Osteoblast (primary cell): ENCODE data around the gene SPECC1. TPM values are rescaled to one million over a fixed set of nuclear protein-coding genes. Genes with fewer than 3 reads are reported as not detected.
"Not testable (repeated sequence)": the region's sequence is repeated elsewhere in the genome, so short reads cannot be mapped to it uniquely, and the experiment has no call there.

ENCODE experiments used
- DNase-seq: peaks from one replicate; pipeline ENCODE4 v3.0.0; 2011; ENCODE audit warnings: low spot score, mixed read lengths; ENCODE audit not compliant: insufficient read length; ENCODE audit errors: missing footprints
- H2AFZ ChIP-seq: 2 replicates; pipeline ENCODE4 v1.6.0; 2011; ENCODE audit warnings: mild to moderate bottlenecking, low read length
- H3K27ac ChIP-seq: 2 replicates; pipeline ENCODE4 v1.5.1; 2011; ENCODE audit warnings: mild to moderate bottlenecking, low read depth, low read length, moderate library complexity
- H3K27me3 ChIP-seq: 2 replicates; pipeline ENCODE4 v1.6.0; 2012; ENCODE audit warnings: mild to moderate bottlenecking, control low read depth, inconsistent platforms, low read length, moderate library complexity; ENCODE audit not compliant: insufficient read depth
- H3K36me3 ChIP-seq: 2 replicates; pipeline ENCODE4 v1.5.1; 2011; ENCODE audit warnings: mild to moderate bottlenecking, low read length, control low read depth, moderate library complexity; ENCODE audit not compliant: insufficient read depth
- H3K4me1 ChIP-seq: 2 replicates; pipeline ENCODE4 v1.5.1; 2011; ENCODE audit warnings: mild to moderate bottlenecking, low read length, control low read depth, moderate library complexity; ENCODE audit not compliant: insufficient read depth
- H3K4me2 ChIP-seq: 2 replicates; pipeline ENCODE4 v1.6.0; 2011; ENCODE audit warnings: mild to moderate bottlenecking, low read length; ENCODE audit not compliant: insufficient read depth
- H3K4me3 ChIP-seq: fragments of 200-600 bp; sonication (generic); 3 replicates; pipeline ENCODE4 v1.5.1; 2012; ENCODE audit warnings: mild to moderate bottlenecking, low read length, inconsistent platforms; ENCODE audit not compliant: insufficient read depth
- H3K79me2 ChIP-seq: 2 replicates; pipeline ENCODE4 v1.6.0; 2012; ENCODE audit warnings: mild to moderate bottlenecking, low read length, control low read depth, inconsistent platforms; ENCODE audit not compliant: insufficient read depth
- H3K9me3 ChIP-seq: 2 replicates; pipeline ENCODE4 v1.5.1; 2011; ENCODE audit warnings: low read depth, low read length, control low read depth
- H4K20me1 ChIP-seq: 2 replicates; pipeline ENCODE4 v1.6.0; 2012; ENCODE audit warnings: mild to moderate bottlenecking, low read length, control low read depth; ENCODE audit not compliant: insufficient read depth
- CTCF ChIP-seq: IDR thresholded peaks from 2 replicates; pipeline ENCODE4 v1.5.1; 2011; ENCODE audit warnings: mild to moderate bottlenecking, low read depth, low read length, moderate library complexity; ENCODE audit errors: extremely low read depth
- total RNA-seq: library from RNA; depleted of rRNA; stranded (reverse); fragments of >200 nt; gene quantifications from 2 replicates; pipeline ENCODE4 v1.2.3, GENCODE V29; 2012

SPECC1 gene
- total RNA-seq: 155 and 165 TPM in 2 replicates

DNA sequence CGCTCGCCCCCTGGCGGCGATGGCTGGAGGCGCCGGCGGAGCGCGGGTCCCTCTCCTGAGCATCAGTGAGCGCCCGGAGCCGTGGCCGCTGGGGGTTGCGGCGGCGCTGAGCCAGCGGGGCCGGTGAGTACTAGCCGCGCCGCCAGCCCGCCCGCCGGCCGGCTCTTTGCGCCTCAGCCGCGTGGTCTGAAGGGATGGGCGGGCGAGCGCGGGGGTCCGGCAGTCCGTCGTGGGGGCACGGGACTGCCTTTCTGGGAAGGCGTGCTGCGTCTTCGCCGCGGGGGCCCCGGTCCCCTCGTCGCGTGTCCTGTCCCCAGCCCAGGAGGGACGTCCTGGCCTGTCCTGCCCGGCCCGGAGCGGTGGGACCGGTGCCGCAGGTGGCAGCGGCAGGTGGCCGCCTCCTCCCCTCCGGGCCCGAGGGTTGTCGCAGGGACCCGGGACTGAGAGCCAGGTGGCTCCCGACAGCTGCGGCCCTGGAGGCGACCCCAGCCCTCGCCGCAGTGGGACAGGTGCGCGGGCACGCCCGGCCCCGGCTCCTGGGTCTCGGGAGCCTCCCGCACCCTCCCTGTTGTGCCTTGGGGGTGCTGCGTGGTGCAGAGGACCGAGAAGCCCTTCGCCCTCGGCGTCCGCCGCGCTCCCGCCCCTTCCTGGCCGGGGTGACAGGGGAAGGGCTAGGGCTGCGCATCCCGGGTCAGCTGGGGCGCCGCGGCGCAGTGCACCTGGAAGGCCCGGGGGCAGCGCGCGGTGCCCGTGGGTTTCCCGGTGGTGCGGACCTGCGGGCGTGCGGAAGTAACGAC, at the start of gene SPECC1:
Gene SPECC1 (plus strand): TSS at position 58 of the 797 bp plus-strand sequence. CDS start 87,293 bp downstream, outside the sequence.
- Histone ChIP-seq H3K9me3 (no peaks in the 10 kb centered on the region), H3K4me3 (peak within 1 kb of the TSS; percentile 80), H3K79me2 (no peaks in the 10 kb centered on the region), H4K20me1 (no peaks in the 10 kb centered on the region), H3K27ac (no peak within 1 kb of the TSS), H2AFZ (peak within 1 kb of the TSS; percentile 99), H3K4me1 (peaks cover 10% of the 10 kb centered on the region), H3K36me3 (no peaks in the 10 kb centered on the region), H3K27me3 (peaks cover 36% of the 10 kb centered on the region), H3K4me2 (peak within 1 kb of the TSS; percentile 99)
- no peak for DNase-seq
- peak; percentile 74 for TF ChIP-seq CTCF

- H3K79me2 ChIP-seq: peaks cover 40% of the 10 kb centered on the region
- not testable (repeated sequence) for H3K4me2 ChIP-seq, H3K27ac ChIP-seq, H3K27me3 ChIP-seq, H4K20me1 ChIP-seq, H3K4me1 ChIP-seq, H3K9me3 ChIP-seq, H2AFZ ChIP-seq, DNase-seq, H3K4me3 ChIP-seq
- peaks cover 22% of the 10 kb centered on the region for H3K36me3 ChIP-seq
Measured at GRCh38 chr17:19962954-19963353, 46.2 kb upstream of the SPECC1 start.

DNA sequence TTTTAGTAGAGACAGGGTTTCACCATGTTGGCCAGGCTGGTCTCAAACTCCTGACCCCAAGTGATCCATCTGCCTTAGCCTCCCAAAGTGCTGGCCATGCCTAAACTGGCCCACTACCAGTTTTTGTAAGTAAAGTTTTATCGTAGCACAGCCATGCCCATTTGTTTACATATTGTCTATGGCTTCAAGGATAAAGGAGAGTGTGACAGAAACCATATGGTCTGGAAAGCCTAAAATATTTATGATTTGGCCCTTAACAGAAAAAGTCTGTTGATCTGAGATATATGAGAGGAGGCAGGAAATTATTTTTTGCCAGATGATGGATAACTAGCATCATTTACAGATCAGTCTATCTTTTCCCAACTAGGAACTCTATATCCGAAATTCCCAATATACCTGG, 36.0 kb upstream of the SPECC1 start:
- Histone ChIP-seq H3K36me3 (peaks cover 9% of the 10 kb centered on the region), H3K4me3 (no peak overlapping the region), H3K4me1 (peaks cover 8% of the 10 kb centered on the region), H3K27me3 (no peaks in the 10 kb centered on the region), H3K9me3 (no peaks in the 10 kb centered on the region), H3K27ac (no peak overlapping the region), H3K4me2 (no peak overlapping the region), H4K20me1 (peaks cover 15% of the 10 kb centered on the region), H2AFZ (no peak overlapping the region), H3K79me2 (peaks cover 97% of the 10 kb centered on the region)
- TF ChIP-seq CTCF: no peak
- no peak for DNase-seq

- no peak overlapping the region for H2AFZ ChIP-seq
- peaks cover 10% of the 10 kb centered on the region for H4K20me1 ChIP-seq
- no peak overlapping the region for H3K4me3 ChIP-seq
- no peaks in the 10 kb centered on the region for H3K27me3 ChIP-seq
- DNase-seq: peak; percentile 25
- TF ChIP-seq CTCF: no peak
- no peak overlapping the region for H3K27ac ChIP-seq
- H3K36me3 ChIP-seq: no peaks in the 10 kb centered on the region
- H3K4me2 ChIP-seq: peak overlapping the region; percentile 26
- peaks cover 77% of the 10 kb centered on the region for H3K79me2 ChIP-seq
- no peaks in the 10 kb centered on the region for H3K9me3 ChIP-seq
- peaks cover 11% of the 10 kb centered on the region for H3K4me1 ChIP-seq
Measured at GRCh38 chr17:19975601-19976000, 33.6 kb upstream of the SPECC1 start.
